K562 (cell line): ENCODE data around the gene MYO5C. TPM values are rescaled to one million over a fixed set of nuclear protein-coding genes. Genes with fewer than 3 reads are reported as not detected.

ENCODE experiments used
- ATAC-seq: fragments of 200-7000 bp; cut with Tn5 transposase; 3 replicates; pipeline ENCODE4 v1.9.1; 2020; ENCODE audit warnings: moderate library complexity
- BruUV-seq: library from RNA; stranded (reverse); fragments of 400-500 nt; replicated peaks from 2 replicates; lab custom pipeline; 2021; lab: Mats Ljungman, UMichigan
- CTCF ChIA-PET: fragments of 300-600 bp; formaldehyde crosslinking; extraction: SDS; loops from one replicate; lab custom pipeline; 2021; ENCODE audit warnings: low intra/inter-chr PET ratio; lab: Yijun Ruan, JAX
- POLR2A ChIA-PET: fragments of 300-600, 350-650 bp; sonication (Branson Sonifier 250); formaldehyde crosslinking; extraction: SDS; loops from one replicate; lab custom pipeline; 2021; ENCODE audit warnings: antibody characterized with exemption, inconsistent platforms; lab: Yijun Ruan, JAX
- DNase-seq, 4 experiments: peaks; one replicate each; pipeline versions ENCODE4 v3.0.0 to v3.0.0-alpha.2; 2011 to 2018; ENCODE audit warnings: low spot score in 3 of 4, mixed read lengths in 3 of 4; ENCODE audit errors: extremely low read depth in 1 of 4
- FAIRE-seq: peaks from 2 replicates; lab custom pipeline; 2011; peaks lifted over from hg19 to GRCh38; lab: Jason Lieb, UNC
- H2AFZ ChIP-seq: 2 replicates; pipeline ENCODE4 v1.6.0; 2011; ENCODE audit warnings: low read depth, low read length, control low read depth, inconsistent platforms
- H3K27ac ChIP-seq: fragments of 200-600 bp; 3 replicates; pipeline ENCODE4 v1.8.0; 2011; ENCODE audit warnings: low read depth, mild to moderate bottlenecking, control low read depth, inconsistent platforms, low read length, moderate library complexity, mixed read lengths; ENCODE audit errors: extremely low read depth
- H3K27me3 ChIP-seq, 2 experiments: fragments of 300-600 bp in 1 of 2; 2 replicates in 1 of 2; 3 replicates in 1 of 2; pipeline versions ENCODE4 v1.6.0 to v1.8.0; 2011; ENCODE audit warnings: inconsistent platforms in 2 of 2, low read length in 2 of 2, mild to moderate bottlenecking in 1 of 2, mixed read lengths in 1 of 2, moderate library complexity in 1 of 2; ENCODE audit not compliant: control insufficient read depth in 2 of 2, insufficient read depth in 2 of 2
- H3K36me3 ChIP-seq: fragments of 300-600 bp; 3 replicates; pipeline ENCODE4 v1.8.0; 2011; ENCODE audit warnings: mild to moderate bottlenecking, low read length, inconsistent platforms; ENCODE audit not compliant: control insufficient read depth, insufficient read depth
- H3K4me1 ChIP-seq, 2 experiments: fragments of 200-600 bp in 1 of 2; replicated peaks in 1 of 2; 2 replicates in 1 of 2; 3 replicates in 1 of 2; pipeline versions ENCODE4 v1.5.1 to v1.8.0; 2011; ENCODE audit warnings: inconsistent platforms in 2 of 2, low read length in 2 of 2, mild to moderate bottlenecking in 1 of 2, mixed read lengths in 1 of 2, moderate library complexity in 1 of 2; ENCODE audit not compliant: control insufficient read depth in 2 of 2, insufficient read depth in 2 of 2
- H3K4me2 ChIP-seq: 2 replicates; pipeline ENCODE4 v1.6.1; 2011; ENCODE audit warnings: low read length, control low read depth, inconsistent platforms, mixed read lengths; ENCODE audit not compliant: insufficient read depth
- H3K4me3 ChIP-seq: fragments of 200-600 bp; sonication (generic), shearing (Covaris generic); 2 replicates; pipeline ENCODE4 v1.5.1; 2016; ENCODE audit warnings: control low read depth, inconsistent platforms
- H3K79me2 ChIP-seq: fragments of 200-600 bp; 3 replicates; pipeline ENCODE4 v1.8.0; 2011; ENCODE audit warnings: low read length, inconsistent platforms; ENCODE audit not compliant: control insufficient read depth, insufficient read depth
- H3K9ac ChIP-seq, 2 experiments: 2 replicates each; pipeline versions ENCODE4 v1.6.0 to v1.6.1; 2011; ENCODE audit warnings: low read depth in 2 of 2, low read length in 2 of 2, control low read depth in 1 of 2, inconsistent platforms in 1 of 2, mild to moderate bottlenecking in 1 of 2, mixed read lengths in 1 of 2; ENCODE audit not compliant: insufficient read depth in 1 of 2
- H3K9me1 ChIP-seq: one replicate; pipeline ENCODE4 v1.6.0; 2011; ENCODE audit warnings: inconsistent platforms, mild to moderate bottlenecking, low read length, moderate library complexity; ENCODE audit not compliant: control insufficient read depth, insufficient read depth
- H3K9me3 ChIP-seq: replicated peaks from 2 replicates; pipeline ENCODE4 v1.5.1; 2011; ENCODE audit warnings: low read depth, low read length, inconsistent platforms; ENCODE audit not compliant: control insufficient read depth, insufficient read depth
- H4K20me1 ChIP-seq: replicated peaks from 2 replicates; pipeline ENCODE4 v1.6.1; 2011; ENCODE audit warnings: low read length, inconsistent platforms, mixed read lengths; ENCODE audit not compliant: control insufficient read depth, insufficient read depth
- CBX8 ChIP-seq: fragments of 200-600 bp; sonication (generic); IDR thresholded peaks from 2 replicates; pipeline ENCODE4 v1.6.1; 2012; ENCODE audit warnings: borderline replicate concordance, mixed run types, low read depth, mild to moderate bottlenecking, moderate library complexity, mixed read lengths, low read length, control low read depth, inconsistent platforms; ENCODE audit not compliant: poor library complexity, severe bottlenecking; ENCODE audit errors: extremely low read depth
- HNRNPL ChIP-seq: fragments of 200-400 bp; formaldehyde crosslinking; IDR thresholded peaks from 2 replicates; pipeline ENCODE4 v1.6.1; 2017; ENCODE audit warnings: low read depth, mild to moderate bottlenecking, low read length
- ILF3 ChIP-seq: fragments of 450-650 bp; IDR thresholded peaks from 2 replicates; pipeline ENCODE4 v1.6.1; 2018; ENCODE audit warnings: antibody characterized with exemption, mild to moderate bottlenecking, moderate library complexity, borderline replicate concordance
- KLF10 ChIP-seq: fragments of 250-450 bp; sonication (Bioruptor Pico); IDR thresholded peaks from 2 replicates; pipeline ENCODE4 v1.6.1; 2021; ENCODE audit warnings: matching md5 sums
- MCM5 ChIP-seq: fragments of 450-650 bp; IDR thresholded peaks from 2 replicates; pipeline ENCODE4 v1.6.1; 2016; ENCODE audit warnings: low read depth
- PTTG1 ChIP-seq: fragments of 450-650 bp; IDR thresholded peaks from 2 replicates; pipeline ENCODE4 v1.6.1; 2016; ENCODE audit warnings: low read depth, mild to moderate bottlenecking, missing genetic modification characterization, missing compliant biosample characterization
- SIN3A ChIP-seq, 2 experiments: fragments of 150-350 bp in 1 of 2; IDR thresholded peaks; 2 replicates each; pipeline ENCODE4 v1.6.1; 2011 to 2016; ENCODE audit warnings: borderline replicate concordance in 2 of 2, low read depth in 2 of 2, low read length in 2 of 2, mild to moderate bottlenecking in 2 of 2, moderate library complexity in 2 of 2; ENCODE audit not compliant: control insufficient read depth in 1 of 2
- SREBF2 ChIP-seq: sonication (generic); formaldehyde crosslinking; IDR thresholded peaks from 2 replicates; pipeline ENCODE4 v1.4.0; 2020; ENCODE audit warnings: mild to moderate bottlenecking, missing genetic modification reagents
- TEAD4 ChIP-seq, 2 experiments: sonication (generic) in 1 of 2; formaldehyde crosslinking in 1 of 2; IDR thresholded peaks; 2 replicates each; pipeline versions ENCODE4 v1.6.1 to v1.8.0; 2012 to 2022; ENCODE audit warnings: borderline replicate concordance in 1 of 2, inconsistent platforms in 1 of 2, low read length in 1 of 2, mild to moderate bottlenecking in 1 of 2, missing genetic modification reagents in 1 of 2
- TGIF2 ChIP-seq: sonication (generic); formaldehyde crosslinking; IDR thresholded peaks from 2 replicates; pipeline ENCODE4 v1.8.1; 2022; ENCODE audit warnings: mild to moderate bottlenecking, missing genetic modification reagents, moderate library complexity
- XRCC4 ChIP-seq: IDR thresholded peaks from one replicate; pipeline ENCODE4 v1.6.1; 2011; ENCODE audit not compliant: insufficient read depth, insufficient read length; ENCODE audit errors: extremely low read depth
- ZFP1 ChIP-seq: fragments of 450-650 bp; formaldehyde crosslinking; IDR thresholded peaks from 2 replicates; pipeline ENCODE4 v1.4.0; 2020; ENCODE audit warnings: mild to moderate bottlenecking, mixed read lengths
- ZNF24 ChIP-seq: fragments of 450-650 bp; IDR thresholded peaks from 2 replicates; pipeline ENCODE4 v1.6.1; 2016
- ZNF583 ChIP-seq: fragments of 250-450 bp; sonication (Bioruptor Pico); IDR thresholded peaks from 2 replicates; pipeline ENCODE4 v1.4.0; 2020
- WGBS: fragments of 100-300 bp; shearing (Covaris generic); methylation state at CpG from one replicate; pipeline ENCODE4 v1.1.6; 2016; ENCODE audit warnings: low coverage, mixed read lengths; ENCODE audit not compliant: insufficient coverage; ENCODE audit errors: missing lambda C conversion rate; 5-methylcytosine and 5-hydroxymethylcytosine counted together
- in situ Hi-C: fragments of 300-500 bp; cut with MboI; formaldehyde crosslinking; loops from 4 replicates; pipeline ENCODE4 v1.15.0; 2018; ENCODE audit warnings: inconsistent platforms, mixed read lengths
- intact Hi-C: fragments of 100-400 bp; cut with micrococcal nuclease; formaldehyde crosslinking; loops from 2 replicates; pipeline ENCODE4 v1.14.2; 2022
- polyA plus RNA-seq, 8 experiments: library from polyadenylated mRNA; depleted of rRNA in 4 of 8; stranded (reverse) in 5 of 8; unstranded in 3 of 8; fragments of >200 nt; fragmentation: Nextera tagmentation in 2 of 8; fragmentation: Illumina TruSeq in 1 of 8; extraction: Ambion mirVana in 2 of 8; extraction: Trizol in 1 of 8; gene quantifications; 2 replicates each; pipeline versions ENCODE4 v1.2.1 to v1.2.3, GENCODE V29; 2011 to 2014; ENCODE audit warnings: inconsistent platforms in 1 of 8, missing spikeins in 1 of 8
- total RNA-seq, 7 experiments: library from RNA; depleted of rRNA in 6 of 7; stranded (reverse); fragments of >200 nt in 6 of 7; fragmentation: Illumina TruSeq in 2 of 7; extraction: Trizol in 2 of 7; gene quantifications; 2 replicates each; pipeline versions ENCODE4 v1.2.1 to v1.2.3, GENCODE V29; 2011 to 2021; ENCODE audit warnings: low replicate concordance in 1 of 7
- TF ChIP-seq, protein P1 (sequence below): fragments of 250-450 bp; sonication (Bioruptor Pico); IDR thresholded peaks from 2 replicates; pipeline ENCODE4 v1.4.0; 2020; ENCODE audit warnings: mild to moderate bottlenecking
- TF ChIP-seq, protein P2 (sequence below): sonication (generic); formaldehyde crosslinking; IDR thresholded peaks from 2 replicates; pipeline ENCODE4 v1.8.1; 2022; ENCODE audit warnings: missing genetic modification reagents

Gene MYO5C
- total and polyA plus RNA-seq, 9 of the 15 experiments (the other 6 are each of a cell fraction or from before 2014, with no cell fraction given) = 0.01 to 0.24 TPM; not detected in 7

DNA sequence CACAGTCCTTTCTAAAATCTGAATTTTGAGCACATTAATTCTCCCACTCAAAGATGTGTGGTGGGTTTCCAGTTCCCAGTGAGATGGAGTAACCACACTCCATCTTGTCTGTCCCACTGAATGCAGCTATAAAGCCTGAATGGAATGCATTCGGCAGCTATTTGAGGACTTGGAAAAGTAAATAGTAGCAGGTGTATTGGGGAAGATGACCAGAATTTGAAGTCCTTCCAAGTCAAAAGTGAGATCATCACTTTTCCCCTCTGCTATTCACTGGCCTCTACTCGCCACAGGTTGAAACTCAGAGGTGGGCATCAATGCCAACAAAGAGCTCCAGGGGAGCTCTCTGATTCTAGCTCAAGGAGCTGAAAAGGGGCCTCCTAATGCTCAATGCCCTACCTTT, 96.3 kb downstream of the MYO5C start:
- no TSS peak for BruUV-seq
- no peaks in the 10 kb centered on the region for H3K79me2 ChIP-seq
- in situ Hi-C loops (no loop called here), intact Hi-C loops (no loop called here)
- no peaks in the 10 kb centered on the region for H3K36me3 ChIP-seq
- H3K9me1 ChIP-seq = no peaks in the 10 kb centered on the region
- FAIRE-seq (no peak), ATAC-seq (no peak), DNase-seq (no peak)
- H3K4me3 ChIP-seq = no peak overlapping the region
- WGBS = 6% methylated on average over 2 of the region's 2 CpGs
- H3K4me1 ChIP-seq = no peaks in the 10 kb centered on the region
- H3K4me2 ChIP-seq = no peak overlapping the region
- no peaks in the 10 kb centered on the region for H3K9me3 ChIP-seq
- no peak overlapping the region for H2AFZ ChIP-seq
- CTCF ChIA-PET = no interaction called here
- no peak overlapping the region for H3K27ac ChIP-seq
- no peak overlapping the region for H3K9ac ChIP-seq
- TF ChIP-seq XRCC4 (no peak), KLF10 (CRISPR knock-in tag) (no peak), SIN3A (IDR thresholded peaks at IDR 0.05; ENCODE audit: borderline replicate concordance in 2 of 2, control insufficient read depth in 1 of 2, low read depth in 2 of 2, low read length in 2 of 2) (no peak), TEAD4 (IDR thresholded peaks at IDR 0.05; ENCODE audit: low read length) (no peak), TEAD4 (CRISPR knock-in tag; IDR thresholded peaks at IDR 0.05; ENCODE audit: borderline replicate concordance) (no peak), PTTG1 (tag) (no peak), ZNF583 (CRISPR knock-in tag) (no peak), SREBF2 (CRISPR knock-in tag) (no peak), ZNF24 (no peak), CBX8 (no peak), ZFP1 (CRISPR knock-in tag) (no peak), ILF3 (no peak), MCM5 (no peak), TGIF2 (CRISPR knock-in tag) (no peak), HNRNPL (no peak)
- TF ChIP-seq, protein P1, sequence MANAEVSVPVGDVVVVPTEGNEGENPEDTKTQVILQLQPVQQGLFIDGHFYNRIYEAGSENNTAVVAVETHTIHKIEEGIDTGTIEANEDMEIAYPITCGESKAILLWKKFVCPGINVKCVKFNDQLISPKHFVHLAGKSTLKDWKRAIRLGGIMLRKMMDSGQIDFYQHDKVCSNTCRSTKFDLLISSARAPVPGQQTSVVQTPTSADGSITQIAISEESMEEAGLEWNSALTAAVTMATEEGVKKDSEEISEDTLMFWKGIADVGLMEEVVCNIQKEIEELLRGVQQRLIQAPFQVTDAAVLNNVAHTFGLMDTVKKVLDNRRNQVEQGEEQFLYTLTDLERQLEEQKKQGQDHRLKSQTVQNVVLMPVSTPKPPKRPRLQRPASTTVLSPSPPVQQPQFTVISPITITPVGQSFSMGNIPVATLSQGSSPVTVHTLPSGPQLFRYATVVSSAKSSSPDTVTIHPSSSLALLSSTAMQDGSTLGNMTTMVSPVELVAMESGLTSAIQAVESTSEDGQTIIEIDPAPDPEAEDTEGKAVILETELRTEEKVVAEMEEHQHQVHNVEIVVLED = no peak
- TF ChIP-seq, protein P2, sequence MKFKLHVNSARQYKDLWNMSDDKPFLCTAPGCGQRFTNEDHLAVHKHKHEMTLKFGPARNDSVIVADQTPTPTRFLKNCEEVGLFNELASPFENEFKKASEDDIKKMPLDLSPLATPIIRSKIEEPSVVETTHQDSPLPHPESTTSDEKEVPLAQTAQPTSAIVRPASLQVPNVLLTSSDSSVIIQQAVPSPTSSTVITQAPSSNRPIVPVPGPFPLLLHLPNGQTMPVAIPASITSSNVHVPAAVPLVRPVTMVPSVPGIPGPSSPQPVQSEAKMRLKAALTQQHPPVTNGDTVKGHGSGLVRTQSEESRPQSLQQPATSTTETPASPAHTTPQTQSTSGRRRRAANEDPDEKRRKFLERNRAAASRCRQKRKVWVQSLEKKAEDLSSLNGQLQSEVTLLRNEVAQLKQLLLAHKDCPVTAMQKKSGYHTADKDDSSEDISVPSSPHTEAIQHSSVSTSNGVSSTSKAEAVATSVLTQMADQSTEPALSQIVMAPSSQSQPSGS (CRISPR knock-in tag) = no peak
- no peaks in the 10 kb centered on the region for H4K20me1 ChIP-seq
- POLR2A ChIA-PET = interaction anchor here (0.7 kb wide), 1 partner anchor 130 kb away, joined by 5 read pairs; no protein-coding TSS in a partner anchor
- H3K27me3 ChIP-seq = peaks cover 7 to 22% of the 10 kb centered on the region in 2 experiments; a peak in 4 of 5 replicates
